Natural killer cell (primary cell): ENCODE data around the gene BTN2A1. TPM values are rescaled to one million over a fixed set of nuclear protein-coding genes. Genes with fewer than 3 reads are reported as not detected.

ENCODE experiments used
- ATAC-seq, 3 donors: fragments of 150-1000 bp in 2 of 3; fragments of 200-7000 bp in 1 of 3; cut with Tn5 transposase; 1 replicate in 1 of 3; 2 replicates in 2 of 3; pipeline ENCODE4 v1.10.0; 2021; ENCODE audit warnings: mild to moderate bottlenecking in 2 of 3, moderate library complexity in 2 of 3
- DNase-seq, 2 donors: peaks; one replicate each; pipeline versions ENCODE4 v3.0.0 to v3.0.0-alpha.2; 2013 to 2021; ENCODE audit warnings: mixed read lengths in 1 of 2
- H3K27ac ChIP-seq: one replicate; pipeline ENCODE4 v1.5.1; 2013; ENCODE audit warnings: mild to moderate bottlenecking, low read length
- H3K27me3 ChIP-seq: one replicate; pipeline ENCODE4 v1.6.1; 2013; ENCODE audit warnings: low read length; ENCODE audit not compliant: control insufficient read depth, insufficient read depth
- H3K36me3 ChIP-seq: one replicate; pipeline ENCODE4 v1.6.1; 2013; ENCODE audit warnings: low read length; ENCODE audit not compliant: control insufficient read depth, insufficient read depth
- H3K4me1 ChIP-seq: one replicate; pipeline ENCODE4 v1.6.1; 2013; ENCODE audit warnings: low read length; ENCODE audit not compliant: control insufficient read depth, insufficient read depth
- H3K4me3 ChIP-seq: one replicate; pipeline ENCODE4 v1.5.1; 2013; ENCODE audit warnings: low read length
- H3K9me3 ChIP-seq: one replicate; pipeline ENCODE4 v1.6.1; 2013; ENCODE audit warnings: low read length; ENCODE audit not compliant: control insufficient read depth, insufficient read depth
- H3K27ac Mint-ChIP-seq, 2 donors: one replicate each; pipeline ENCODE4 v1.8.0; 2022; ENCODE audit warnings: mild to moderate bottlenecking in 2 of 2, mixed read lengths in 2 of 2, moderate library complexity in 1 of 2
- H3K27me3 Mint-ChIP-seq, 2 donors: one replicate each; pipeline ENCODE4 v1.8.0; 2022; ENCODE audit warnings: low read depth in 2 of 2, mixed read lengths in 2 of 2
- H3K36me3 Mint-ChIP-seq: one replicate; pipeline ENCODE4 v1.8.0; 2022; ENCODE audit warnings: mixed read lengths
- H3K4me1 Mint-ChIP-seq, 2 donors: one replicate each; pipeline ENCODE4 v1.8.0; 2022; ENCODE audit warnings: mixed read lengths in 2 of 2
- H3K4me3 Mint-ChIP-seq: one replicate; pipeline ENCODE4 v1.8.0; 2022; ENCODE audit warnings: mild to moderate bottlenecking, moderate library complexity, mixed read lengths
- H3K9me3 Mint-ChIP-seq, 2 donors: one replicate each; pipeline ENCODE4 v1.8.0; 2022; ENCODE audit warnings: mixed read lengths in 2 of 2
- WGBS: methylation state at CpG from one replicate; pipeline ENCODE4 v1.1.7; 2013; ENCODE audit warnings: missing lambda C conversion rate; ENCODE audit not compliant: insufficient coverage; 5-methylcytosine and 5-hydroxymethylcytosine counted together
- intact Hi-C: fragments of 100-400 bp; cut with micrococcal nuclease; formaldehyde crosslinking; loops from one replicate; pipeline ENCODE4 v1.14.2; 2022
- total RNA-seq, 4 donors: library from RNA; stranded (reverse); fragments of 120-200 nt in 1 of 4; gene quantifications; one replicate each; pipeline versions ENCODE4 v1.2.3 to v1.2.4, GENCODE V29; 2013 to 2022
- TF ChIP-seq, protein P1 (sequence below): fragments of 200-600 bp; IDR thresholded peaks from one replicate; pipeline ENCODE4 v1.8.0; 2022; ENCODE audit warnings: antibody characterized with exemption

Gene BTN2A1
- total RNA-seq, 3 donors from 2014 or later (not counting 1 experiment from before 2014, with no cell fraction given), result 33.8 to 51.2 (median 43.3) TPM

DNA sequence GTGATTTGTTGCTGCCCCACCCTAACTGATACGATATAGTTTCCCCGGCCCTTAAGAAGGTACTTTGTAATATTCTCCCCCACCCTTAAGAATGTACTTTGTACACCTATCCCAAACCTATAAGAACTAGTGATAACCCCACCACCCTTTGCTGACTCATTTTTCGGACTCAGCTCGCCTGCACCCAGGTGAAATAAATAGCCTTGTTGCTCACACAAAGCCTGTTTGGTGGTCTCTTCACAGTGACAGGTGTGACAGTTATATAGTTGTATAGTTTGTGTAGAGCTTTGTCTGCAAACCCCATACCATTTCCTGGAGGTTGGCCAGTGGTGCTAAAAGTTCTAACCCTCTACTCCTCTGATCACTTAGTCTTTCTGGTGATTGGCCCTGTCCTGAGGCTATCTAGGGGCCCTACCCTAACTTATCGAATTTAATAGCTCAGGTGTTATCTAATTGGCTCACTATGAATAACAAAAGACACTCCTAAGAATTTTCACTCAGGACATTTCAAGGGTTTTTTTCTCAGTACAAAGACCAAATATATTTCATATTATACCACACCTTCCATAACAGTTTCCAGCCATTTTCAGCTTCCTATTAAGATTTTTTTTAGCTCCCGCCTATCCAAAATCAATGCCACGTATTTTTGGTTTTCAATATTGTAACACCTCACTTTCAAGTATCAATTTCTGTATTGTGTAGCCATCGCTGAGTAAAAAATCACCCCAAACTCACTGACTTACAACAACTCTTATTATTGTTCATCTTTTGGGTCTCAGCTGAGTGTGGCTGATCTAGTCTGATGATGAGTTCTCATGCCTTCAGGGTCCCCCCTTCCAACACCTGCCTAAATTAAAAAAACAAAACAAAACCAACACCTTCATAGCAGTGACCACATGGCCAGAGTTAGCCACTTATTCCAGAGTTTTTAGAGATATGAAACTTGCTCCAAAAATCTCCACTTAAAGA, 32.5 kb downstream of the BTN2A1 start:
- Histone ChIP-seq H3K9me3 (no peaks in the 10 kb centered on the region), H3K36me3 (no peaks in the 10 kb centered on the region), H3K4me1 (no peaks in the 10 kb centered on the region), H3K27ac (no peak overlapping the region), H3K4me3 (no peak overlapping the region), H3K27me3 (no peaks in the 10 kb centered on the region)
- Mint-ChIP-seq H3K36me3 (no peaks in the 10 kb centered on the region), H3K4me3 (no peak overlapping the region), H3K9me3 (no peaks in the 10 kb centered on the region), H3K4me1 (peaks cover 0 to under 1% of the 10 kb centered on the region in 2 donors), H3K27ac (no peak overlapping the region), H3K27me3 (peaks cover 0 to 7% of the 10 kb centered on the region in 2 donors)
- DNase-seq, result no peak
- ATAC-seq, result no peak
- intact Hi-C loops, result loop anchor here (5.0 kb wide), 1 partner anchor 148 kb away; no protein-coding TSS in a partner anchor
- TF ChIP-seq, protein P1, sequence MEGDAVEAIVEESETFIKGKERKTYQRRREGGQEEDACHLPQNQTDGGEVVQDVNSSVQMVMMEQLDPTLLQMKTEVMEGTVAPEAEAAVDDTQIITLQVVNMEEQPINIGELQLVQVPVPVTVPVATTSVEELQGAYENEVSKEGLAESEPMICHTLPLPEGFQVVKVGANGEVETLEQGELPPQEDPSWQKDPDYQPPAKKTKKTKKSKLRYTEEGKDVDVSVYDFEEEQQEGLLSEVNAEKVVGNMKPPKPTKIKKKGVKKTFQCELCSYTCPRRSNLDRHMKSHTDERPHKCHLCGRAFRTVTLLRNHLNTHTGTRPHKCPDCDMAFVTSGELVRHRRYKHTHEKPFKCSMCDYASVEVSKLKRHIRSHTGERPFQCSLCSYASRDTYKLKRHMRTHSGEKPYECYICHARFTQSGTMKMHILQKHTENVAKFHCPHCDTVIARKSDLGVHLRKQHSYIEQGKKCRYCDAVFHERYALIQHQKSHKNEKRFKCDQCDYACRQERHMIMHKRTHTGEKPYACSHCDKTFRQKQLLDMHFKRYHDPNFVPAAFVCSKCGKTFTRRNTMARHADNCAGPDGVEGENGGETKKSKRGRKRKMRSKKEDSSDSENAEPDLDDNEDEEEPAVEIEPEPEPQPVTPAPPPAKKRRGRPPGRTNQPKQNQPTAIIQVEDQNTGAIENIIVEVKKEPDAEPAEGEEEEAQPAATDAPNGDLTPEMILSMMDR, result no peak
- 81% methylated on average over 7 of the region's 8 CpGs for WGBS

DNA sequence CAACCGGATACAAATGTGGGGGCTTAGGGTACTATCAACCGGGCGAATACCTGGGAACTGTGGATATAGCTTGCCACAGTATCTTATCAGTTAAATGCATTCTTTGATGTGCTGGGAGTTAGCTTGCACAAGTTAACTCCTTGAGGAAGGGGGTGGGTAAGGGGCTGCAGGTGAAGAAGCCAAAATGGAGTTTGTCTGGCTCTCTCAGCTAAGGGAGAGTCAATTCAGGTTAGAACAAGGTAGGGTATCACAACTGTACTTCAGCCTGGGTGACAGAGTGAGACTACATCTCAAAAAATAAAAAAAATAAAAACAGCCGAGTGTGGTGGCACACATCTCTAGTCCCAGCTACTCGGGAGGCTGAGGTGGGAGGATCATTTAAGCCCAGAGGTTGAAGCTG, 33.8 kb downstream of the BTN2A1 start:
- Mint-ChIP-seq H3K27ac (no peak overlapping the region), H3K9me3 (no peaks in the 10 kb centered on the region), H3K4me1 (no peaks in the 10 kb centered on the region), H3K36me3 (no peaks in the 10 kb centered on the region), H3K27me3 (peaks cover 7 to 9% of the 10 kb centered on the region in 2 donors), H3K4me3 (no peak overlapping the region)
- WGBS, result 81% methylated on average over 5 of the region's 5 CpGs
- no peaks in the 10 kb centered on the region for H3K9me3 ChIP-seq
- ATAC-seq (no peak), DNase-seq (no peak)
- H3K27ac ChIP-seq, result no peak overlapping the region
- TF ChIP-seq, protein P1, result no peak
- H3K4me1 ChIP-seq, result no peaks in the 10 kb centered on the region
- no peaks in the 10 kb centered on the region for H3K36me3 ChIP-seq
- intact Hi-C loops, result loop anchor here (5.0 kb wide), 1 partner anchor 149 kb away; no protein-coding TSS in a partner anchor
- H3K4me3 ChIP-seq, result no peak overlapping the region
- no peaks in the 10 kb centered on the region for H3K27me3 ChIP-seq

DNA sequence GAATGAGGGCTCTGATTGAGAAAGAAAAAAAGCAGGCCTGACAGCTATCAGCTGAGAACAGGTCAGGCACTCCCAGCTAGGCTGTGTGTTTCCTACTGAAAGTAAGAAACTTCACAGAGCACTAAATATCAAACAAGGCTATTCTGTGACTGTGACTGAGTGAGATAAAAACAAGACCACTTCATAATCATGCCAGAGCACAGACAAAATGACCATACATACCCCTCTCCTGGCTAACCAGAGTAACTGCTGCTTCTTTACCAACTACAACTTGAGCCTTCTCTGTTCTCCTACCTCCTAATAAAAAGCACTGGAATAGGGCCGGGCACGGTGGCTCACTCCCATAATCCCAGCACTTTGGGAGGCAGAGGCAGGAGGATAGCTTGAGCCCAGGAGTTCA, 35.5 kb downstream of the BTN2A1 start:
- H3K9me3 Mint-ChIP-seq, result no peaks in the 10 kb centered on the region
- H3K36me3 ChIP-seq, result no peaks in the 10 kb centered on the region
- ATAC-seq, result peak in 2 of 3 donors; percentile 57 to 61
- DNase-seq, result peak in 1 of 2 donors; percentile 42
- no peaks in the 10 kb centered on the region for H3K9me3 ChIP-seq
- TF ChIP-seq, protein P1, result no peak
- H3K4me1 Mint-ChIP-seq, result no peaks in the 10 kb centered on the region
- no peak overlapping the region for H3K4me3 Mint-ChIP-seq
- H3K27ac Mint-ChIP-seq, result no peak overlapping the region
- 100% methylated on average over 2 of the region's 2 CpGs for WGBS
- no peak overlapping the region for H3K27ac ChIP-seq
- no peak overlapping the region for H3K4me3 ChIP-seq
- H3K36me3 Mint-ChIP-seq, result no peaks in the 10 kb centered on the region
- no peaks in the 10 kb centered on the region for H3K27me3 ChIP-seq
- peaks cover 9 to 11% of the 10 kb centered on the region in 2 donors for H3K27me3 Mint-ChIP-seq
- H3K4me1 ChIP-seq, result no peaks in the 10 kb centered on the region
- intact Hi-C loops, result loop anchor here (5.0 kb wide), 1 partner anchor 151 kb away; no protein-coding TSS in a partner anchor
